GM19468 (cell line): ENCODE measurements around the gene HECW1.

Experiments used
- ATAC-seq: cut with Tn5 transposase; IDR thresholded peaks from one replicate; pipeline ENCODE4 v1.9.1; 2021; ENCODE audit warnings: mild to moderate bottlenecking, moderate library complexity, moderate number of reproducible peaks; ENCODE audit not compliant: unreplicated experiment; ENCODE audit errors: extremely low read depth

Gene HECW1

DNA sequence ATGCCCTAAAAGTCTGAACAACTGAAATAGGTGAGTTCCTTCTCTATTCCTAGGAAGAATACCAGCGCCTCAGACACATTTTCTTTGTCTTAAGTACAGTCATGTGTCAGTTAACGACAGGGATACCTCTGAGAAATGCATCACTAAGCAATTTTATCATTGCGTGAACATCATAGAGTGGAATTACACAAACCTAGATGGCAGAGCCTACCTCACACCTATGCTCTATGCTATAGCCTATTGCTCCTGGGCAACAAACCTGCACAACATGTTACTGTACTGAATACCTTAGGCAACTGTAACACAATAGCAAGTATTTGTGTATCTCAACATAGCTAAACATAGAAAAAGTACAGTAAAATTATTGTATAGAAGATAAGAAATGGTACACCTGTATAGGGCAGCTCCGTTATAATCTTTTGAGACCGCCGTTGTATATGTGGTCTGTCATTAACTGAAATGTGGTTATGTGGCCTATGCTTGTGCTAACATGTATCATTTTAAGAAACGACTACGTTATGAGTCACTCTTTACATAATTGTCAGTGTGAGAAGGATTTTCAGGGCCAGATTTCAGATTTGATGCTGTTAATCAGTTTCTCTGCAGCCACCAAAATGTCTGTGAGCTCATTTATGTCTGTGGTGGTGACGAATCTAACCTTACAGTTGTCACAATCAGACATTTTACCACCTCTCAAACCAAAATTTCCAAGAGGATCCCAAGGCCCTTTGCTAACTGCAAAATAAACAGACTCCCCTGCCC lies 404.3 kb downstream of the HECW1 start:
- no peak for ATAC-seq

GRCh38 chr7:43517464-43517863 lies 405.0 kb downstream of the HECW1 start:
- ATAC-seq = no peak

DNA sequence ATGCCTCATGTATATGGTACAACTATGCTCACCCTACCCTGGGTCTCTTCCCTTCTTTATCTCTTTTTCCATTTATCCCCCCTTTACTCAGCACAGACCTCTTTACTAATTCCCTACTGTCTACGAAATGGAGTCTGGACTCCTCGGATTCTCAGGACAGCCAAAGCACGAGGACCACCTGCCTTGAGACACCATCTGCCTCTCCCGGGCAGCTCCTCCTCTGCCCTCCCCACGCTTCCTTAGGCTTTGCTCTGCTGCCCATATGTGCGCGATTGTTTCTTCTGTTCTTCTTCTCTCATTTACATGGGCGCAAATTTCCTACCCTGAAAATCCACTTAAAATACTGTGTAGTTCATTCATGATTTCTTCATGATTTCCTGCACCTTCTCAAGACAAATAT lies 407.8 kb downstream of the HECW1 start:
- ATAC-seq = no peak

- no peak for ATAC-seq
These were observed 410.1 kb downstream of the HECW1 start for GRCh38 chr7:43522406-43523156.

- no peak for ATAC-seq
These were observed 416.3 kb downstream of the HECW1 start for GRCh38 chr7:43528576-43529354.

DNA sequence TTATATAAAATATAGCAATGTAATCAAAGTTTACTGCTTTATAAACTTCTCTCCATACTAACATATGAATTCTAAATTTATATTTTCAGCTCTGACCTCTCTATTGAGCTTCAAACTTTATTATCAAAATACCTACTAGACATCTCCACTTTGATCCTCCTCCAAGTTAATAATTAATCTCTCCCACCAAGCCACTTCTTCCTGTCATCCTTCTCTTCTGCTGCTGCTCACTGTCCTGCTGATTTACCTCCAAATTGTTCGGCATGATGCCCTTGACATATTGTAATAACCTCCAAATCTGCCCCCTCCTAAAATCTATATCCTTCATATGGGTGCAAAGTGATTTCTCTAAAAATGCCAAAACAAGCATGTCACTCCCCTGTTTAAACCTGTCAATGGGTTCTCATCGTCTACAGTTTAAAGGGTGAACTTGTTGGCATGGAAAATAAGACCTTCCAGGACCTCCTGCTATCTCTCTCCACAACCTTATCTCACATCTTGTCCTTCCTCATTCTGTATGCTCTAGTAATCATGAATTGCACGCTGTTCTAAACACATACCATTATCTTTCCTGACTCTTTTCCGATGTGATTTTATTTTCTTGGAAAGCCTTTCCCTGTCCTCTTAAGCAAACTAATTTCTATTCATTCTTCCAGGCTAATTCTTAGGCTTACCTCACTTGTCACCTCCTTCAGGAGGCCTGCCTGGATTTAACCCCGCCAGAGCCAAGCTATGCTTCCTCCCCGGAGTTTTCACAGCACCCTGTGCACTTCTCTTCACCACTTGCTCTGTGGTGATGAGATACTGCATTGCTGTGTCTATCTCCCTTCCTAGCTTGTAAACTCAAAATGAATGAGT lies 418.3 kb downstream of the HECW1 start:
- no peak for ATAC-seq

- no peak for ATAC-seq
These were observed 419.3 kb downstream of the HECW1 start for GRCh38 chr7:43531700-43532099.

DNA sequence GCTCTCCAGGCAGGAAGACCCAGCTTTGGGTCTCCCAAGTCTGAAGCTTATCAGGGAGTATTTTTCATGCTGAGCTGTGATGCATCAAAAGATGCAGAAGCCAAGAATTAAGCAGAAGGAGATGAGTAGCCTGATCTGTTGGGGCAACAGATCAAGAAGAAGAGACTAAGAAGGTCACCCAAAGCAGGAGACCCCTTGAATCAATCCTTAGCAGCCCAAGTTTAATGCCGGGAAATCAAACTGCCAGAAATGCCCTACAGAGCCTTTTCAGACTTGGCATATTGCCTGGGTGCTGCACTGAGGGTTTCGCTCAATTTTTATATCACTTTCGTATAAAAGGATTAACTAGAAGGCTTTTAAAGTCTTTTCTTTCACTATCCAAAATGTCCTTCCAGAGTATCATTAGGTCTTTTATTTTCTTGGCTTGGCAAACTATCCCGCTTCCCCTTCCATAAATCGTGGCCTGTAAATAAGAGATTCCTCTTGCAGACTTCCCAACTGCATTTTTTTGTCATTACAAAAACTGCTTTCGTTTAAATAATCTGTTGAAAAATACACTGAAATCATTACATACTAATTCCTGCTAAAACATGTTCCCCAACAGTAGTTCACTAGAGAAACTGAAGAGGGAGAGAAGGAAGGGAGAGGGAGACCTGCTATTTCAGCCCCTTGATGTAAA lies 421.5 kb downstream of the HECW1 start:
- ATAC-seq = no peak

DNA sequence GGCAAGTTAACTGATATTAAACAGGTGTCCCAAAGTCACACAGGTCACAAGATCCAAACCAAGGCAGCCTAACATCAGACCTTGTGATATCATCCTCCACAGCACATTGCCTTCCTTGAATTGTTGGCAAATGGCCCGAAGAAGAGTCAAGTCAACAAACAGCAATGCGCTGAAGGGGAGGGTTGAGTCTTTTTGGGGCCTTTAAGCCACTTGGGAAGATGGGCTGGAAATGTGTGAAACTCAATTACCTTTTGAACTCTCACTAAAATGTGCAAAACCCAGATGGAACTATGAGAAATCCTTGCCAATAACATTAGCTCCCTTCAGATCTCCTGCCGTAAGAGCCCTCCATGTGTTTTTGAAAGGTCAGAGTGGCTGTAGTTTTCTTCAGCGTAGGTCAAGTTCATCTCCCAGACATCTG lies 422.6 kb downstream of the HECW1 start:
- ATAC-seq = no peak

- ATAC-seq = no peak
These were observed 423.6 kb downstream of the HECW1 start for GRCh38 chr7:43535810-43536585.

- no peak for ATAC-seq
These were observed 424.3 kb downstream of the HECW1 start for GRCh38 chr7:43536773-43537172.

GRCh38 chr7:43537765-43538403 lies 425.4 kb downstream of the HECW1 start:
- ATAC-seq = no peak

GRCh38 chr7:43538404-43538771 lies 425.9 kb downstream of the HECW1 start:
- ATAC-seq = no peak

DNA sequence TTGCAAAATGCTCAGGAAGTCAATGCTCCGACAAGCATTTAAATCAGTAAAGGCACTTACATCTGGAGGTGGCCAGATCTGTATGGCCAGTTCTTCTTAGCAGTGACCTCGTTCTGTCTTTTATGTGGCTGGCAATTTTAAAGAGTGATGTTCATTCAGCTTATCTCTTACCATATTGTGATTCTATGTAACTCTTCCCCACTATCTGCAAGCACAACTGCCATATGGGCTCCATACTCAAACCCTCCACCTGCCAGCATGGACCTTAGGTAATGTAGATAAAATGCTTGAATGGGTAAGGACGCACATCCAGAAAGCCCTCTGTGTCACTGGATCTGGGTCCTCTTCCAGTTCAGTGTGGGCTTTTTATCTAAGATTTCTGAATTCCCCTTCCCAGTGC lies 428.0 kb downstream of the HECW1 start:
- ATAC-seq = no peak

DNA sequence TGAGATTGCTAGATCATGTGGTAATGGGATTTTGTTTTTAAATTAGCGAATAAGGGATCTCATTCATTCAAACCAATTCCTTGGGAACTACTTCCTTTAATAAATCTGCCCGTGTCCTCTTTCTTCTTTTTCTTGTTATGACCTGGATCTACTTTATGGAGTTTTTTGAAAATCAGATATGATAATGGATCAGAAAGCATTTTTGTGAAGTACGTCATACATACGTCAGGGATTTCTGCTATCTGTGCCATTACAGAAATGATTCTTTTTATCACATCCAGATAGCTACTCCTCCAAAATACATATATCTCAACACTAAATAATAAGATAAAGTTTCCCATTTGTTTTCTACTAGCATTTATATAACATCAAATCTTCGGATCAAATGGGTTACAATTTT lies 430.3 kb downstream of the HECW1 start:
- no peak for ATAC-seq

DNA sequence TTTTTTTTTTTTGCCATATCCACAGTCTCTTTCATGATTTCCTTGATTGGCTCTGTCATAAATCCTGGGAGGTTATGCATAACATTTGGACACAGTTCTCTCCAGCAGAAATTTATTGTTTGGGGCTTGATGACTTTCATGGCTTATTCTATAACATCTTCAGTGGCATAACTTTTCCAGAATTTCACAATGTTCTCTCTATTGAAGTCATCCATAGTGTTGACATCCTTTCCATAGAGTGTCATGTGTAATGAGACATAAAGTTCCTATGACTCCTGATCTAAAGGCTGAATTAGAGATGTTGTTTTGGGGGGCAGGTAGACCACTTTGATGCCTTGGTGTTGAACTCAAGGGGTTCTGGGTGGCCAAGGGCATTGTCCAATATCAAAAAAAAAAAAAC lies 433.8 kb downstream of the HECW1 start:
- ATAC-seq = no peak

DNA sequence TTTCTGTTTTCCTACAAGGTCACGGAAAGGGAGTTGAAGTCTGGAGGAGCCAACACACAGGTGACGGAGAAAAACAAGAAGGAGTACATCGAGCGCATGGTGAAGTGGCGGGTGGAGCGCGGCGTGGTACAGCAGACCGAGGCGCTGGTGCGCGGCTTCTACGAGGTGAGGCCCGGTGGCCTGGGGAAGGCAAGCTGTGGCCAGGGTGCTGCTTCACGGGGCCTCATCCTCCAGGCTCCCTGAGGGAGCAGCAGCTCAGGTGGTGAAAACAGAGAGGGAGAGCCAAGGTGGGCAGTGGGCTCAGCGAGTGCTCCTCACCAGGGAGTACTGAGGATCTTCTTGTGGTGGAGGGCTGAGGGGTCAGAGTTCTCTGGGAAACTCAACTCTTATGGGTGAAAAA lies 438.0 kb downstream of the HECW1 start:
- no peak for ATAC-seq

DNA sequence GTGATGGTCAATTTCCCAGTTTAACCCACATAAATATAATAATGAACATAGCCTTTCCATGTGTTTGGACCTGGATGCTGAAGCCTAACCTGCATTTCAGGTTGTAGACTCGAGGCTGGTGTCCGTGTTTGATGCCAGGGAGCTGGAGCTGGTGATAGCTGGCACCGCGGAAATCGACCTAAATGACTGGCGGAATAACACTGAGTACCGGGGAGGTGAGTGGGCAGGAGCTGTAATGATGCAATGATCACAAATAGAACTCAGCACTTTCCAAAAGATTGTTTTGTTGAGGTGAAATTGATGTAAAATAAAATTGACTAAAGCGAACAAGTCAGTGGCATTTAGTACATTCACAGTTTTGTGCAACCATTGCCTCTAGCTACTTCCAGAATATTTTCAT lies 439.7 kb downstream of the HECW1 start:
- no peak for ATAC-seq
